ENCODE measurements around the gene MBD3L3. TPM values are rescaled to one million over a fixed set of nuclear protein-coding genes. Genes with fewer than 3 reads are reported as not detected.

Gene MBD3L3
- not detected in 2 replicates for total RNA-seq

GRCh38 chr19:7058576-7058975 is at the start of gene MBD3L3:
Gene MBD3L3 (minus strand): TSS chr19:7058676. CDS start chr19:7058605, 71 bp downstream.

GRCh38 chr19:7069042-7069903 is 10.8 kb upstream of the MBD3L3 start, which contains the start of gene ZNF557:
Gene ZNF557 (plus strand): TSS chr19:7069703. CDS start chr19:7075075, 5,372 bp downstream.

GRCh38 chr19:7049021-7049420 is 9.5 kb downstream of the MBD3L3 start, which contains the start of gene MBD3L2:
Gene MBD3L2 (plus strand): TSS chr19:7049321. CDS start chr19:7049374, 53 bp downstream.

GRCh38 chr19:7040079-7040478 is 18.4 kb downstream of the MBD3L3 start, which contains the start of gene MBD3L4:
Gene MBD3L4 (minus strand): TSS chr19:7040179. CDS start chr19:7040144, 35 bp downstream.

GRCh38 chr19:7030278-7030677 is 28.2 kb downstream of the MBD3L3 start, which contains the start of gene MBD3L5:
Gene MBD3L5 (plus strand): TSS chr19:7030578. CDS start chr19:7030612, 34 bp downstream.

GRCh38 chr19:7021331-7021730 is 37.1 kb downstream of the MBD3L3 start, which contains the start of gene MBD3L2B:
Gene MBD3L2B (minus strand): TSS chr19:7021431. CDS start chr19:7021397, 34 bp downstream.

Other genes with a start within 250 kb of the MBD3L3 start
- gene ADGRE1, start 171.1 kb downstream of the MBD3L3 start, total RNA-seq: not detected in 2 replicates
- not detected in 2 replicates for gene MBD3L2B, start 37.2 kb downstream of the MBD3L3 start, total RNA-seq
- not detected in 2 replicates for gene MBD3L5, start 28.1 kb downstream of the MBD3L3 start, total RNA-seq
- gene MBD3L4, start 18.5 kb downstream of the MBD3L3 start, total RNA-seq: not detected in 2 replicates
- not detected in 2 replicates for gene MBD3L2, start 9.4 kb downstream of the MBD3L3 start, total RNA-seq
- 16.0 and 21.1 TPM in 2 replicates for gene ZNF557, start 11.0 kb upstream of the MBD3L3 start, total RNA-seq
- 30.9 and 37.6 TPM in 2 replicates for gene INSR, start 235.7 kb upstream of the MBD3L3 start, total RNA-seq